Activated naive CD4-positive, alpha-beta T cell treated with anti-CD3 and anti-CD28 coated beads, Interleukin-2, amount 50 U/mL, for 24 hours (primary cell): ENCODE data around the gene NOS1AP.
A peak's percentile ranks its signal among the peaks of the same experiment; 100 is the strongest.

Source experiments
- H3K27ac Mint-ChIP-seq: one replicate; pipeline ENCODE4 v1.8.0; 2021; ENCODE audit warnings: mild to moderate bottlenecking, mixed read lengths
- H3K27me3 Mint-ChIP-seq: one replicate; pipeline ENCODE4 v1.8.0; 2021; ENCODE audit warnings: mixed read lengths
- H3K36me3 Mint-ChIP-seq: one replicate; pipeline ENCODE4 v1.8.0; 2021; ENCODE audit warnings: mixed read lengths
- H3K4me1 Mint-ChIP-seq: one replicate; pipeline ENCODE4 v1.8.0; 2021; ENCODE audit warnings: mixed read lengths
- H3K4me3 Mint-ChIP-seq: one replicate; pipeline ENCODE4 v1.8.0; 2021; ENCODE audit warnings: mild to moderate bottlenecking, mixed read lengths
- H3K9me3 Mint-ChIP-seq: one replicate; pipeline ENCODE4 v1.8.0; 2021; ENCODE audit warnings: mixed read lengths

The NOS1AP gene

GRCh38 chr1:162069334-162070093, at the start of gene NOS1AP:
Gene NOS1AP, plus strand, starts transcription at chr1:162069691. Its CDS starts 487 bp downstream, at chr1:162070178.
- H3K9me3 Mint-ChIP-seq = no peaks in the 10 kb centered on the region
- no peaks in the 10 kb centered on the region for H3K36me3 Mint-ChIP-seq
- no peak within 1 kb of the TSS for H3K27ac Mint-ChIP-seq
- H3K4me3 Mint-ChIP-seq = peak within 1 kb of the TSS; percentile 84
- H3K4me1 Mint-ChIP-seq = peaks cover 6% of the 10 kb centered on the region
- H3K27me3 Mint-ChIP-seq = peaks cover 39% of the 10 kb centered on the region

- no peak overlapping the region for H3K4me3 Mint-ChIP-seq
- H3K4me1 Mint-ChIP-seq = peaks cover 10% of the 10 kb centered on the region
- no peaks in the 10 kb centered on the region for H3K36me3 Mint-ChIP-seq
- no peak overlapping the region for H3K27ac Mint-ChIP-seq
- H3K9me3 Mint-ChIP-seq = no peaks in the 10 kb centered on the region
- no peaks in the 10 kb centered on the region for H3K27me3 Mint-ChIP-seq
Measured at GRCh38 chr1:162020150-162020549, 49.3 kb upstream of the NOS1AP start.

- Mint-ChIP-seq H3K9me3 (no peaks in the 10 kb centered on the region), H3K27me3 (peaks cover 3% of the 10 kb centered on the region), H3K4me3 (no peak overlapping the region), H3K4me1 (peaks cover 10% of the 10 kb centered on the region), H3K36me3 (no peaks in the 10 kb centered on the region), H3K27ac (no peak overlapping the region)
Measured at GRCh38 chr1:162021124-162021523, 48.4 kb upstream of the NOS1AP start.

- Mint-ChIP-seq H3K27me3 (peaks cover 10% of the 10 kb centered on the region), H3K9me3 (no peaks in the 10 kb centered on the region), H3K27ac (peak overlapping the region; percentile 23), H3K36me3 (no peaks in the 10 kb centered on the region), H3K4me3 (peak overlapping the region; percentile 95), H3K4me1 (peaks cover 10% of the 10 kb centered on the region)
Measured at GRCh38 chr1:162022626-162023025, 46.9 kb upstream of the NOS1AP start.

DNA sequence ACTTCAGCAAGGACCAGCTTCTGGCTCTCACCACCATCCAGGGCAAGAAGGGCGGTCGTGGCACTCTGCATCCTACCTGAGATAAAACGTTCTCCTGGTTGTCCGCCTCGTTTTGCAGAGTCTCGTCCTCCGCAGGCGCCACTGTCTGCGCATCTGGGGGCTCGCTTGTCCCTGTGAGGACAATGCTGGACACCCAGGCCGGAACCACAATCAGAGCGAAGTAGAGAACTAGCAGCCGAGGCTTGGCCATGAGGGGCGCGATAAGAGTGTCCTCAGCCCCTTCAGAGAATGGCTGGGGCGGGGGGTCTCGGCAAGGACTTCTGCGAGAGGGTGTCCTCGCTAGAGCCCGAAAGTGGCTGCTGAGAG, 46.3 kb upstream of the NOS1AP start:
- no peaks in the 10 kb centered on the region for H3K9me3 Mint-ChIP-seq
- peak overlapping the region; percentile 95 for H3K4me3 Mint-ChIP-seq
- peaks cover 12% of the 10 kb centered on the region for H3K27me3 Mint-ChIP-seq
- H3K27ac Mint-ChIP-seq = peak overlapping the region; percentile 69
- no peaks in the 10 kb centered on the region for H3K36me3 Mint-ChIP-seq
- peaks cover 10% of the 10 kb centered on the region for H3K4me1 Mint-ChIP-seq

DNA sequence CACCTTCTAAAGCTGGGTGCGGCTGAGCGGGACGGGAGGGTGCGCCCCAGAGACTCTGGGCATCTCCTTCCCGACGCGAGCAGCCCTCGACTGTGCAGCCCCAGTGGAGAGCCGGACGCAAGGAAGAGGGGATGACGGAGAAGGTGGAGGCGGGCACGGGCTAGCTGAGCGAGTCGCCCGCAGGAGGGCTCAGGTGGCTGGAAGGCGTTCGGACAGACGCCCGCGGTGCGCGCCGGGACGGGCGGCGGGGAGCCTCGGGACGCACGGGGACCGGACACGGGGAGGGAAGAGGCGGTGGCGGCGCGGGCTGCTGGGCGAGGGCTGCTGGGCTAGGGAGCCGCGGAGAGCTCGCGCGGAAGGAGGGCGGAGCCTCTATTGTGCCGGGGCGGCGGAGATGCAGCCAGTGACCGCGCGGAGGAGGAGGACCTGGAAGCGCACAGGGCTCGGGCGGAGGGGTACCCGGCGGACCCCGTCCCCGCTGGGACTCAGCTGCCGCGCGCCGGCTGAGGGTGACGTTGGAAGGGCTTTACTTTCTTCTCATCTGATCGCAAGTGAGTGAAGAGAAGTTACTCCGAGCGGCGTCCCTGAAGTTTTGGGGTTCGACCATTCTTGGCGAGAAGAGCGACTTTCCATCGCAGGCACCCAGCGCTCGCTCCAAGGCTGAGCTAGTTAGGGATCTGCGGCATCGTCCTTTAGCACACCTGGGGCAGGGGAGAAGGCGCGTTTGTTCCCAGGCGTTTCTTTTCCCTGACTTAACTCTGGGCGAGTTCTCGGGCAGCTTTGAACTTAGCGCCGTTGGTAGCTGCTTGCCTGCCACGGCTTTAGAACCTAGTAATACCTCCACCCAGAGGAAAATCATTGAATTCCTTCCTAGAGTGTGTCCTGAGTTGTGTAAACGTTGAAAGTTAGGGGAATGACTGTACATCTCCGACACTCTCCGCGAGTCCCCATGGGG, 45.7 kb upstream of the NOS1AP start, which contains the start of gene OLFML2B:
TSS of gene OLFML2B (minus strand) at position 323 of the 955 bp plus-strand sequence. CDS start 439 bp downstream, outside the sequence.
- peaks cover 12% of the 10 kb centered on the region for H3K27me3 Mint-ChIP-seq
- peak within 1 kb of the TSS; percentile 95 for H3K4me3 Mint-ChIP-seq

DNA sequence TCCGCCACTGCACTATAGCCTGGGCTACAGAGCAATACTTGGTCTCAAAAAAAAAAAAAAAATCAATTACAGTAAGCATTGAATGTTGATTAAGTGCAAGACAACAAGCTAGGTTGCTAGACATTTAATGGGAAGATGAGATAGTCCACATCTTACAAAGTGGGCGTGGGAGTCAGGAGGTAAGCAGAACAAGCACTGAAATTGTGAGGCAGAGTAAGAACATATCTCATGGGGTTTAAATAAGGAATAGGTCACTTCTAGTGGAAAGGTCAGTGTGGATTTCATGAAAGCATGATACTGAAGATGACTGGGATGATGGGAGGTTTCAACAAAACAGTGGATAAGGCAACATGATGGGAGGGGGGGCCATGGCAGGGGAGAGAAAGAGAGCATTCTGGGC, 44.0 kb upstream of the NOS1AP start:
- Mint-ChIP-seq H3K27me3 (peaks cover 14% of the 10 kb centered on the region), H3K9me3 (no peaks in the 10 kb centered on the region), H3K36me3 (no peaks in the 10 kb centered on the region), H3K4me1 (peaks cover 10% of the 10 kb centered on the region), H3K4me3 (no peak overlapping the region), H3K27ac (no peak overlapping the region)

More for the DNA sequence above, 45.7 kb upstream of the NOS1AP start, which contains the start of gene OLFML2B:
- Mint-ChIP-seq H3K27ac (peak within 1 kb of the TSS; percentile 69), H3K4me1 (peaks cover 10% of the 10 kb centered on the region), H3K36me3 (no peaks in the 10 kb centered on the region), H3K9me3 (no peaks in the 10 kb centered on the region)

DNA sequence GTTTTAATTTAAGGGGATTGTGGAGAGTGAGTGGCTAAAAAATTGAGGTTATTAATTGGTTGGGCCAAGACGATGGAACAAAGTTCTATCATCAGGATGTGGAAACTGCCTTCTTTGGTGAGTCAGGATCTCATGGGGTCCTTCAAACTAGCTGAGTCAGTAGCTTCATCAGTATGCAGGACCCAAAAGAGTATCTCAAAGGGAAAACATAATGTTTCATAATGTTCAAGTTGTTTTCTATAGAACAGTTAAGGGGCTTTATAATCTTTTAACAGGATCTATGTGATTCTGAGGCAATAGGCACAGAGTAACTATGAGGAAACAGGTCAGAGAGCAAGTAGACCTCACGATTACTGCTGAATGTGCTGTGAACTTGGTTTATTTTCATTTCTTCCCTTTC, 42.6 kb upstream of the NOS1AP start:
- Mint-ChIP-seq H3K36me3 (no peaks in the 10 kb centered on the region), H3K4me3 (no peak overlapping the region), H3K9me3 (no peaks in the 10 kb centered on the region), H3K27ac (no peak overlapping the region), H3K4me1 (peaks cover 10% of the 10 kb centered on the region), H3K27me3 (peaks cover 14% of the 10 kb centered on the region)

GRCh38 chr1:162028726-162029125, 40.8 kb upstream of the NOS1AP start:
- no peak overlapping the region for H3K27ac Mint-ChIP-seq
- H3K9me3 Mint-ChIP-seq = no peaks in the 10 kb centered on the region
- H3K36me3 Mint-ChIP-seq = no peaks in the 10 kb centered on the region
- peaks cover 6% of the 10 kb centered on the region for H3K4me1 Mint-ChIP-seq
- no peak overlapping the region for H3K4me3 Mint-ChIP-seq
- peaks cover 16% of the 10 kb centered on the region for H3K27me3 Mint-ChIP-seq

DNA sequence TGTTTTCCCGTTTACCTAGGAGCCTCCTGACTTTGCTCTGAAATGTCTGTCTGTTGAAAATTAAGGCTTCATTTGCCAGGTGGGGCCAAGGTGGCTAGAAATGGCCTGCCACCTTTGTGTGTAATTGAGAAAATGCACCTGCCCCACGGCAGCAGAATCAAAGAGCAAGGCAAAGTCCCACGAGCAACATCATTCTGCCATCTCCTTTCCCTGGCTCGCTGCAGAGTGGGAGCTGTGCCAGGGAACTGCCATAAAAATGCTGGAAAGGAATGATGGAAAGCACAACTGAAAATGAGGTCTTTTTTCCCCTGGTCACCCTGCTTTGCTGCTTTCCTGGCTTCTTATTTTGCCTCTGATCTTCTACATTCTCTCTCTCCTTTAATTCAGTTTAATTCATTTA, 40.3 kb upstream of the NOS1AP start:
- Mint-ChIP-seq H3K27me3 (peaks cover 16% of the 10 kb centered on the region), H3K27ac (no peak overlapping the region), H3K9me3 (no peaks in the 10 kb centered on the region), H3K4me1 (peaks cover 5% of the 10 kb centered on the region), H3K4me3 (no peak overlapping the region), H3K36me3 (no peaks in the 10 kb centered on the region)

DNA sequence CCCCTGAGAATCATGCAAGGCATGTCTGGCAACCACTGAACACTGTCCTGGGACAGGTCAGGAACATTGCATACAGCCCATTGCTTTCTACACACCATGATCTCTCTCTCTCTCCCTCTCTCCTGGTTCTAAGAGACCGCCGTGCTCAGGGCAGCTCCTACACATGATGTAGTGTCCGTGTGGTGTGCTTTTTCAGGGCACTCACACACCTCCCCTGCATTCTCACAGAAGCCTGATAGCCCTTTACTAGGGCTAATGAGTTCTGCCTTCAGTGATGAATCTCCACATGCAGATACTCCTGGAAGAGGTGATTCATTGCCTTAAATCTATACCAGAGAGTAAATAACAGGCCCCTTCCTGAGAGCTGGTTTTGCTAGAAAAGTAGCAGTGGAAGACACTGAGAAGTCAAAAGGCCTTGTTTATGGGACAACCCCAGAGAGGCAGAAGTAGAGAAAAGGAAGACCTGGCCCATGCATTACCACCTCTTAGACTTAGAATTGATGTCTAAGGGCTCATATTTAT, 38.7 kb upstream of the NOS1AP start:
- Mint-ChIP-seq H3K4me1 (peaks cover 5% of the 10 kb centered on the region), H3K9me3 (no peaks in the 10 kb centered on the region), H3K27me3 (peaks cover 13% of the 10 kb centered on the region), H3K36me3 (no peaks in the 10 kb centered on the region), H3K27ac (no peak overlapping the region), H3K4me3 (no peak overlapping the region)

DNA sequence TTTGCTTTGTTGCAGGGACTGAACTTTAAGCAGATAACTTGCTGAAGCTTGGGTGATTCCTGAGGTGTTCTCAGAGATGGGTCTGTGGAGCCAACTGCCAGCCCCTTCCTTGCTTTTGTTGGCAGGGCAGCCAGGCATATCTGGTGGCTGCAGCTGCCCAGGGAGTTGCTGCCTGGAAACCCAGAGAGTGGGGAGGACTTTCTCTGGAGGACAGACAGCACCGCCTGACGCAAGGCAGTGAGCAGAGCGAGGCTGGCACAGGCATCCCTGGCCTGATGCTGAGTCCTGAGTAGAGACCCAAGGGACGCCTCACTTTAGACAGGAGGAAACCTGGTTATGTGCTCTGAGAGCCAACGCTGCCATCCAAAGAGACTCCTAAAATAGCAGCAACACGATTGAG, 36.1 kb upstream of the NOS1AP start:
- Mint-ChIP-seq H3K9me3 (no peaks in the 10 kb centered on the region), H3K36me3 (no peaks in the 10 kb centered on the region), H3K4me1 (peaks cover 5% of the 10 kb centered on the region), H3K27ac (no peak overlapping the region), H3K27me3 (peaks cover 4% of the 10 kb centered on the region), H3K4me3 (no peak overlapping the region)

GRCh38 chr1:162035241-162035640, 34.2 kb upstream of the NOS1AP start:
- Mint-ChIP-seq H3K27me3 (peaks cover 2% of the 10 kb centered on the region), H3K4me1 (peaks cover 5% of the 10 kb centered on the region), H3K27ac (no peak overlapping the region), H3K9me3 (no peaks in the 10 kb centered on the region), H3K36me3 (no peaks in the 10 kb centered on the region), H3K4me3 (no peak overlapping the region)

DNA sequence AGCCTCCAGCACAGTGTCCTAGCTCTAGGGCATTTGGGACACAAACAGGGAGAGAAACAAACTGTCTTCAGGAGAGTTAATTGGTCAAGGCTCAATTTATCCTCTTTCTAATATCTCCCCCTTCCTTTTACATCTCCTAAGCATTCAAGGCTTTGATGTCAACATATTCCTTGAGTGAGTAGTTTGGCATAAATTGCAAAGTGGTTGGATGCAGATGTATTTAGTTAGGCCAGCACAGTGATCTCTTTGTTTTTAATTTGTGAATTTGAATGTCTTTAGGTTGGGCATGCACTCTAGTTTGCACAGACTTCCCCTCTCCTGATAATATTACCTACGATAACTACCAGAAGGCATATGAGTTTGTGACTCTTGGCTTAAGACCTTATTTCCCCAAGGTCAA, 33.3 kb upstream of the NOS1AP start:
- Mint-ChIP-seq H3K27ac (no peak overlapping the region), H3K4me3 (no peak overlapping the region)

GRCh38 chr1:162038624-162039023, 30.9 kb upstream of the NOS1AP start:
- no peaks in the 10 kb centered on the region for H3K9me3 Mint-ChIP-seq
- H3K4me3 Mint-ChIP-seq = no peak overlapping the region
- H3K27ac Mint-ChIP-seq = peak overlapping the region; percentile 10
- H3K4me1 Mint-ChIP-seq = peaks cover 5% of the 10 kb centered on the region
- peaks cover 2% of the 10 kb centered on the region for H3K27me3 Mint-ChIP-seq
- H3K36me3 Mint-ChIP-seq = peaks cover 2% of the 10 kb centered on the region

More for the DNA sequence above, 33.3 kb upstream of the NOS1AP start:
- Mint-ChIP-seq H3K36me3 (no peaks in the 10 kb centered on the region), H3K9me3 (no peaks in the 10 kb centered on the region), H3K4me1 (peaks cover 5% of the 10 kb centered on the region), H3K27me3 (peaks cover 2% of the 10 kb centered on the region)
